SU-DHL-6 (cell line): Measurements from ENCODE around the gene ARHGAP10.

Experiments
- H2AFZ ChIP-seq: fragments of 200-600 bp; sonication (generic); 2 replicates; pipeline ENCODE4 v1.6.1; 2014; ENCODE audit warnings: low read depth, mild to moderate bottlenecking, moderate library complexity, mixed read lengths, antibody characterized with exemption, low read length; ENCODE audit not compliant: severe bottlenecking
- H3F3A ChIP-seq: fragments of 200-600 bp; shearing (Covaris generic); 2 replicates; pipeline ENCODE4 v1.6.0; 2016; ENCODE audit warnings: antibody characterized with exemption, mild to moderate bottlenecking; ENCODE audit not compliant: insufficient read depth
- H3K27ac ChIP-seq: fragments of 200-600 bp; sonication (generic); 2 replicates; pipeline ENCODE4 v1.5.1; 2016; ENCODE audit warnings: low read depth, mild to moderate bottlenecking, low read length, moderate library complexity, mixed read lengths
- H3K27me3 ChIP-seq: fragments of 200-600 bp; sonication (generic), shearing (Covaris generic); 2 replicates; pipeline ENCODE4 v1.6.0; 2014; ENCODE audit warnings: mild to moderate bottlenecking, low read length
- H3K36me3 ChIP-seq: fragments of 200-600 bp; sonication (generic); 2 replicates; pipeline ENCODE4 v1.6.1; 2014; ENCODE audit warnings: mild to moderate bottlenecking, low read length, mixed read lengths
- H3K4me2 ChIP-seq: fragments of 300-600, 200-600 bp; shearing (Covaris generic), sonication (generic); 2 replicates; pipeline ENCODE4 v1.6.0; 2014; ENCODE audit warnings: low read length, low read depth, mild to moderate bottlenecking; ENCODE audit not compliant: poor library complexity, severe bottlenecking
- H3K4me3 ChIP-seq: fragments of 200-600 bp; sonication (generic); 2 replicates; pipeline ENCODE4 v1.5.1; 2014; ENCODE audit warnings: antibody characterized with exemption, low read length, mild to moderate bottlenecking, mixed read lengths; ENCODE audit not compliant: insufficient read depth, poor library complexity, severe bottlenecking
- H3K79me2 ChIP-seq: fragments of 200-600 bp; sonication (generic); 2 replicates; pipeline ENCODE4 v1.6.1; 2014; ENCODE audit warnings: mild to moderate bottlenecking, low read length, moderate library complexity; ENCODE audit not compliant: insufficient read depth
- H3K9ac ChIP-seq: fragments of 200-600 bp; sonication (generic); 2 replicates; pipeline ENCODE4 v1.7.0; 2014; ENCODE audit warnings: mild to moderate bottlenecking, low read length
- H3K9me2 ChIP-seq: fragments of 200-600 bp; sonication (generic); replicated peaks from 2 replicates; pipeline ENCODE4 v1.6.1; 2014; ENCODE audit warnings: low read length; ENCODE audit not compliant: insufficient read depth
- H3K9me3 ChIP-seq: fragments of 200-600 bp; sonication (generic); 2 replicates; pipeline ENCODE4 v1.6.1; 2014; ENCODE audit warnings: low read length, mixed read lengths; ENCODE audit not compliant: insufficient read depth
- H4K20me1 ChIP-seq: fragments of 200-600 bp; sonication (generic); 2 replicates; pipeline ENCODE4 v1.6.1; 2014; ENCODE audit warnings: low read depth, mild to moderate bottlenecking, antibody characterized with exemption, low read length, moderate library complexity, mixed read lengths
- CTCF ChIP-seq: fragments of 200-600 bp; sonication (generic); IDR thresholded peaks from one replicate; pipeline ENCODE4 v1.5.1; 2017; ENCODE audit warnings: antibody characterized with exemption, mild to moderate bottlenecking, low read length, moderate library complexity; ENCODE audit not compliant: insufficient read depth, poor library complexity, severe bottlenecking
- EZH2phosphoT487 ChIP-seq: fragments of 200-600 bp; sonication (generic), shearing (Covaris generic); conservative IDR thresholded peaks from 2 replicates; pipeline ENCODE4 v1.6.1; 2018; ENCODE audit warnings: mild to moderate bottlenecking, antibody characterized with exemption, low read length, moderate library complexity, mixed read lengths

The ARHGAP10 gene

GRCh38 chr4:147957446-147957845, 225.6 kb downstream of the ARHGAP10 start:
- H3K9me2 ChIP-seq = no peaks in the 10 kb centered on the region
- H3K36me3 ChIP-seq = no peaks in the 10 kb centered on the region
- no peak overlapping the region for H3K9ac ChIP-seq
- H4K20me1 ChIP-seq = no peaks in the 10 kb centered on the region
- H3K9me3 ChIP-seq = no peaks in the 10 kb centered on the region
- TF ChIP-seq EZH2phosphoT487 = no peak
- TF ChIP-seq CTCF = no peak
- H3K27me3 ChIP-seq = no peaks in the 10 kb centered on the region
- no peak overlapping the region for H3K4me3 ChIP-seq
- H3K4me2 ChIP-seq = no peak overlapping the region
- H3K79me2 ChIP-seq = no peaks in the 10 kb centered on the region
- no peak overlapping the region for H3K27ac ChIP-seq
- no peak overlapping the region for H2AFZ ChIP-seq
- no peaks in the 10 kb centered on the region for H3F3A ChIP-seq

- Histone ChIP-seq H3K27ac (no peak overlapping the region), H3K27me3 (no peaks in the 10 kb centered on the region), H3F3A (no peaks in the 10 kb centered on the region), H3K9ac (no peak overlapping the region), H3K9me2 (no peaks in the 10 kb centered on the region), H3K4me3 (no peak overlapping the region), H2AFZ (no peak overlapping the region), H3K9me3 (no peaks in the 10 kb centered on the region), H3K4me2 (no peak overlapping the region), H3K79me2 (no peaks in the 10 kb centered on the region), H4K20me1 (no peaks in the 10 kb centered on the region), H3K36me3 (no peaks in the 10 kb centered on the region)
- TF ChIP-seq EZH2phosphoT487 = no peak
- no peak for TF ChIP-seq CTCF
Observed at GRCh38 chr4:147958057-147958456, 226.2 kb downstream of the ARHGAP10 start.

DNA sequence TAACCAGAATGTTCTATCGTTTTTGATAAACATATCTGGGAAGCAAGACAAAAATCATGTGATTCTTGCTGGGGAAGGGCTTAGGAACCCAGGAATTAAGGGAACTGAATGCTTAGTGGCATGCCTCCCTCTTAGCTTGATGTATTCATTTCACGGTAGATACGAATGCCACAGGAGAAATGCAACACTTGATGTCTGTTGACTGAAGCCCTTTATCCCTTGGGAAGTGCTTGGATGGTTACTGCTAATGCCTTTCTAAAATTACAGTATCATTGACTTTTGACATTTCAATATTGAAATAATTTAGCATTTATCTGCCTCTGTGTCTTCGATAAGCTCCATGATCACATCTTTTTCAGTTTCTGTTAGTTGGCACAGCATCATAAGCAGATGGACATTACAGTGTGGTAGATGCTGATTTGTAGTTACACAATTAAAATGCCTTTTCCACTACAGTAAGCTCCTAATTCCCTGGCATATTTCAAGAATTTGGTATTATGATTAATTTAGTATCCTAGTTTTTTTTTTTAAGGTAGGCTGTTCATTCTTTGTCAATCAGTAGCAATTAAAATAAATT, 226.7 kb downstream of the ARHGAP10 start:
- Histone ChIP-seq H3K9me3 (no peaks in the 10 kb centered on the region), H3K36me3 (no peaks in the 10 kb centered on the region), H3K27ac (no peak overlapping the region), H3F3A (no peaks in the 10 kb centered on the region), H3K27me3 (no peaks in the 10 kb centered on the region), H3K9me2 (no peaks in the 10 kb centered on the region), H2AFZ (no peak overlapping the region), H3K79me2 (no peaks in the 10 kb centered on the region), H3K9ac (no peak overlapping the region), H4K20me1 (no peaks in the 10 kb centered on the region), H3K4me2 (no peak overlapping the region), H3K4me3 (no peak overlapping the region)
- TF ChIP-seq EZH2phosphoT487 (no peak), CTCF (no peak)
